HG02798 (cell line): ENCODE results near the gene DAAM1.
A peak's percentile ranks its signal among the peaks of the same experiment; 100 is the strongest.

ENCODE experiments used
- ATAC-seq: cut with Tn5 transposase; IDR thresholded peaks from one replicate; pipeline ENCODE4 v1.9.1; 2021; ENCODE audit warnings: mild to moderate bottlenecking; ENCODE audit not compliant: unreplicated experiment, poor library complexity

Gene DAAM1

DNA sequence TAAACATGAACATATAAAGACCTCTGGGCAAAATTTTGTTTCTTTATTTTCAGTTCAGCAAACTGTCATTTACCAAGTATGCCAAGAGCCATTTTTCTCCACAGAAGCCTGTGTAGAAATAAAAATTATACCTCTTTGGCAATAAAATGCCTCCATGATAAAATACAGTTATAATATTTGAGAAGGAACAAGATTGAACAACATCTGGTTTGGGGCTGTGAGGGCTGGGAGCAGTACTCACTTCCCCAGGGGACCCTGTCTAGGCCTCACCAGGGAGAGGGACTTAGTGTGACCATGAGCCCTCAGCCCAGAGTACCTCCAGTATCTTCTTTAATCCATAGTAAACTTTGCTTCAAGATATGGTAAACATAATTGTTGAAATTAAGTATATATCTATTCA, 65.1 kb downstream of the DAAM1 start:
- ATAC-seq, result no peak

- ATAC-seq, result peak; percentile 10
Measured at GRCh38 chr14:59254146-59254910, 65.9 kb downstream of the DAAM1 start.

- peak; percentile 83 for ATAC-seq
Measured at GRCh38 chr14:59254911-59255545, 66.6 kb downstream of the DAAM1 start.

DNA sequence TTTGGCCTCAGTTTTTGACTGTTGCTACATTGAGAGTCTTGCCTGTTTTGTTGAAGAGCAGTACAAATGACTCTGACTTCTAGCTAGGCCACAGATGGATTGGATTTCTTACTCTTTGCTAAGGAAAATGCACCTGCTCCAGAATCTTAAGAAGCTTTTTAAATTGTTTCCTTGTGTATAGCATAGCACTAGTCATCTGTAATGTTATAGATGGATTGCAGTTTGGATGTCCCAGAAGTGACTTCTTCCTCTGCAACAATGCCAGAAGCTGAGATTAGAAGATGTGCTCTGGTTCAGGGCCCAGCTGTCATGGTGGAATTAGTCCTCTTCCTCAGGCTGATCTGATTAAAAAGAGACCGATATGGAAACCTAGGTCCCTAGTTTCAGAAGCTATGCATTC, 67.9 kb downstream of the DAAM1 start:
- no peak for ATAC-seq

DNA sequence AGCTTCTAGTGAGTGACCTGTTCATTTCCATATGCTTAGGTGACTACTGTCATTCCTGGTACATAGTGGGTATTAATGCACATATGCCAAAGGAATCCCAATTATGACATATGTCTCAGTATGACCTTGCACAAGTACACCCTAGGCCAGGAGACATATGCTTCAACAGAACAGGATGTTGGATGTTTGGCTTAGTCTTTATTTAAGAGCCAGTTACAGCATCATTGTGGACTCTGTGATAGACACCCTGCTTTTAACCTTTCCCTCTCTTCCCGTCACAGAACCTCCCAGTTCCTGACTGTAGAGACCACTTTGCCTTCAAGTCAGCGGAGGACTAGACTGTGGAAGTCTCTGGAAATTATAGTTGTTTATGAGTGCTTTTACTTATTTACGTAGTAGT, 72.9 kb downstream of the DAAM1 start:
- no peak for ATAC-seq

DNA sequence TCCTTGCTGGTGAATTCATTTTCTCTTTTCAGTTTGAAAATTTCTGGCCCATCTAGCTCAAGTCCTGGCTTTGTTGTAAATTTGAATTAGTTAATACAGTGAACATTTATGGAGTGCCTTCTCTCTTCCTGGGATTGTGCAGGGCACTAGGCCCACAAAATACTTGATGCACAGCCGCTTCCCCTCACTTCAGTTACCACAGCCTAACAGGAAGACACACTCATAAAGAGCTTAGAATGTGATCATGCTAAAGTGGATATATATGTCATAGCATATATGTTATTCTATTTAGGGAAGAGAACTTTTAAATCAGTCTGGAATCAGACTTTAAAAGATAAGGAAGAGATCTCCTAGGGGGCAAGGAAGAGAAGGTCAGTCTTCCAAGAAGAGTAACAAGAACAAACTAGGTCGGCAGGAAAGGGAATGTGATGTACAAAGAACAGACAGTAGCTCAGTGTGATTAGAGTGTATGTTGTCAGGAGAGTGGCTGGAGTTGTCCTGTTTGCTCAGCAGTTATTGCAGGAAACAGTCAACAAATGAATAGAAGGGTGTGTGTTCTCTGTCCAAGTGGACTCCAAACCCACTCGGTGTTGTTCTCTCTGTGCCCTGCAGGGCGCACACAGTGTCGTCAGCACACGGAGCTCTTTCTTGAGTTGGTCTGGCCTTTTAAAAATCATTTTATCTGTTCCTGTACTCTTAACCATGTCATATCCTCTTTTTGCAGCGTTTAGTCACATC, 74.4 kb downstream of the DAAM1 start:
- no peak for ATAC-seq

DNA sequence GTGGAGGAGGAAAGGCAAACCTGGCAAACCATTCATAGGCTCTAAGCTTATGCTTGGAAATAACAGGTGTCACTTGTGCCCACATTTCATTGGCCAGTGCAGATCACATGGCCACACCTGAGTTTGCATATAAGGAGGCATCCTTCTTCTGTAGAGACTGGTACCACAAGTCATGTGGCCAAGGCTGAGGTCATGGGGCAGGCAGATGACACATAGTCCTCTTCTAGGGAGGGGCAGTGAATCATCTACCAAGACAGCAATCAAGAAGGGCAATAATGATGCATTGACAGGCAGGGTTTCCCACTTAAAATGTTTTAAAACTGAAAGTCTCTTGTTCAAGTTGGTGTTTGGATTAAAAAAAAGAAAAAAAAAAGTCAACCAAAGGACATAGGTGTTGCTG, 77.3 kb downstream of the DAAM1 start:
- no peak for ATAC-seq

DNA sequence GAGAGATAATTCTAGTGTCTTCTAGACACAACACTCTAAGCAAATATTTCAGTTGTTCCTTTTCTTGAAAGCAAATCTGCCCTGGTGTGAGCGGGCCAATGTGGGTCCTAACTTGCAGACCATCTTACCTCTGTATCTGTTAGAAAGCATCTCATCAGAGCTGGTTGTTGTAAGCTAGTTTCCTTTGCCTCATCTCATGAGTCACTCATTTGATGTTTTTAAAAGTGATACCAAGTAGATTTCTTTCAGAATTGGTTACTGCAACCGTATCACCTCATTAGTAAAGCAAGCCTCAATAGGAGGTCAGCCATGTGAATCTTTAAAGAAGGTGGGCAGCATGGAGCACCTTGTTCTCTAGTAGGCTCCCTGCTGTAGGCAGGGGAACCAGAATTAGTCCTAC, 78.6 kb downstream of the DAAM1 start:
- no peak for ATAC-seq

- no peak for ATAC-seq
Measured at GRCh38 chr14:59268011-59268410, 79.5 kb downstream of the DAAM1 start.

DNA sequence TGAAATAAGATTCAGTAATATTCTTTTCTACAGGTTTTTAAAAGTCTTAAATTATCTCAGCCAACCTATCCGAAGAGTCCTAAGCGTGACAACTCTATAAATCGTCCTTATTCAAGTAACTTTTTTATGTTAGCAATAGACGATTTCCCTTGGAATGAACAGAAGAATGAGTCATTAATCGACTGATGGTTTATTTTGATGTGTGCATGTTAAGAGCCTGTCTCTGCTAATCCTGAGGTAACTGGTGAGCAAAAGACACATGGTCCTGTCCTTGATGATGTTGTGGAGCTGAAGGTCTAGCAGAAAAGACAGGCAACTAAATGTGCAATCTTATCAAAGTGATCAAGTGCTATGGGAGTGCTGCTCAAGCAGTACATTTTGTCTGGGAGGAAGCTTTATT, 80.4 kb downstream of the DAAM1 start:
- ATAC-seq, result no peak

- ATAC-seq, result no peak
Measured at GRCh38 chr14:59269466-59269865, 81.0 kb downstream of the DAAM1 start.

DNA sequence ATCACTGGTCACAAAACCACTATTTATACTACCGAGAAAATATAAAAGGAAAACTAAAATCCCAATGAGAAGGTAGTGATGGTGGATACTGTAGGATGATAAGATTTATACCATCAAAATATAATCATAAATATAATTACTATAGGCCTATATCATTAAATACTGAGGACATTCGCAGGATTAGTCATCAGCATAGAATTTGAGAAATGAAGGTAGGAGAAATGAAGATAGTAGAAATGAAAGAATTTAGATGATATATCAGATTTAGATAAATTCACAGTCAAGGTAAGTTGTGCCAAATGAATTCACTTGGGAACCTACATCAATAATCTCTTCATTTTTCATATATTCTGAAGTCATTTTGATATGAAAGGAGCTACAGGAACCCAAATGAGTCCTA, 82.8 kb downstream of the DAAM1 start:
- no peak for ATAC-seq

DNA sequence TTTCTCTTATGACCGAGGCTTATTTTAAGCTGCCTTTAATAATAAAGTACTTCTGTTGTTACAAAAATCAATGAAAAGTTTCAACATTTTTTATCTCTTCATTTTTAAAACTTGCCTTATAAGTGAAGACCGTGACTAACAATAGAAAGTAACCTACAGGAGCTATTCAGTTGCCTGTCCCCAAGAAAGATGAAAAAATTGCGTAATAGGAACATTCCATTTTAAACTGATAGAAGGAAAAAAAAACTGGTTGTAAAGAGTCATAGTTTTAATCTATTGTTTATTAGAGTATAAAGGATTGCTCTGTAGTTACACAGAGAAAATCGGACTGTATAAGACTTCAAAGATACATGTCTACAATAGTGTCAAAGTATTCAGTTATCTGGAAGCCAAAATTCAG, 83.3 kb downstream of the DAAM1 start:
- no peak for ATAC-seq

GRCh38 chr14:59272633-59273032, 84.2 kb downstream of the DAAM1 start:
- no peak for ATAC-seq

DNA sequence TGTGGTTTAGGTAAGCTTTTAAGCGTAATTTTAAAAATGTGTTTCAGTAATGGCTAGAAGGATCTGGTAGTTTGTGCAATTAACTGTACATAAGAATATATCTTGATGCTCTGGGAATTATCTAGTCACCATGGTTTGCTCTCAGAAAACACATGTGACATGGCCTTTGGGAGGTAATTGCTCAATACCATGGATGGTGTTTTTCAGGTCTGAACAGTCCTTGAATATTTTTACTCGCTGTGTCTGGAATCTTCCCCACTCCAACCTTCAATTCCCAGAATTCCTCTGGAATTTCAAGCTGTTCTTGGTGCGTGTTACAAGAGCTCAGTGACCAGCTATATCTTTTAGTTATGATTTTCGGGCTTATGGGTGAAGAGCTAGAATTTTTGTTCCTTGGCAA, 85.3 kb downstream of the DAAM1 start:
- ATAC-seq, result no peak

GRCh38 chr14:59274991-59275391, 86.5 kb downstream of the DAAM1 start:
- peak; percentile 69 for ATAC-seq

DNA sequence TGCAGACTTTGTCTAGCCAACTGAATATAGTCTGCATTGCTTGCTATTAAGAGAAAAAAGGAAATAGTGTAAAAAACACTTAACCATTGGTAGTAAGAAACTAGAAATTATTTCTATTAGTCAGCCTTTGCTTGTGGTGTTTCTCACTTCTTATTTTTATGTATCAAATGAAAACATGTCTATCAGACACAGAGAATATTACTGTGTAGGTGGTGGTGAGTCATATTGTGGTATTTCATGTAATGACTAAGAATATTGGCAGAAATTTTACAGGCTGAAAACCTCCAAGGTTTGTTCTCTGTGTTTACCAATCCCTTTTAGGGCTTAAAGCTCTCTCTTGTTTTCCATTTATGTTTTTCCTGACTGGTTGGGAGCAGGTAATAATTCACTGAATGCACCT, 87.2 kb downstream of the DAAM1 start:
- peak; percentile 91 for ATAC-seq

DNA sequence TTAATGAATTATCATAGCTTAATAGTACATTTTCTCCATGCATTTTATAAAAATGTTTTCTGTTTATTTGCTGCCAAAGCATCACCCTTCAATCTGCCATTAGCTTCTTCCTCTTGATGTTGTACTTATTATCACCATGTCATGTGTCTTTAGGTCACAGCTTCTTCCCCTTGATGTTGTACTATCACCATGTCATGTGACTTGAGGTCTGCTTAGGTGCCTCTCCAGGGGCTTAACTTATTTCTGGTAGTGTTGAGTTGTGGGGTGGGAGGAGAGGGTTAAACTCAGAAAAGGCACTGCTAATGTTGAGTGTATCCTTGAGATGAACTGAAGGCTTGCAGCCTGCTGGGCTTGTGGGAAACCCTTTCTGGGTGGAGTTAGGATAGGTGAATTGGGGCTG, 87.8 kb downstream of the DAAM1 start:
- ATAC-seq, result no peak

DNA sequence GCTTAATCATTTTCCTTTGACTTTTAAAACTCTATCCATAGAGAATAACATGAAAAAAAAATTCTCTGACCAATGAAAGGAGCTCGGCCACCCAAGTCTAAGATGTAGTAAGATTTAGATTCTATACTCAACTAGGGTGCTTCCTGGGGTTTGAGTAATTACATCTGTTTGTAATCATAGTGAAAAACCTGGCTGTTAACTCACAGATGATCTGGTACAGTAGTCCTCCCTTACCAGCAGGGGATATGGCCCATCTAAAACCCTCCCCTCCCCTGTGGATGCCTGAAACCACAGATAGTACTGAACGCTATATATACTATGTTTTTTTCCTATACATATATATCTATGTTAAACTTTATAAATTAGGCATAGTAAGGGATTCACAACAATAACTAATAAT, 89.2 kb downstream of the DAAM1 start:
- no peak for ATAC-seq

DNA sequence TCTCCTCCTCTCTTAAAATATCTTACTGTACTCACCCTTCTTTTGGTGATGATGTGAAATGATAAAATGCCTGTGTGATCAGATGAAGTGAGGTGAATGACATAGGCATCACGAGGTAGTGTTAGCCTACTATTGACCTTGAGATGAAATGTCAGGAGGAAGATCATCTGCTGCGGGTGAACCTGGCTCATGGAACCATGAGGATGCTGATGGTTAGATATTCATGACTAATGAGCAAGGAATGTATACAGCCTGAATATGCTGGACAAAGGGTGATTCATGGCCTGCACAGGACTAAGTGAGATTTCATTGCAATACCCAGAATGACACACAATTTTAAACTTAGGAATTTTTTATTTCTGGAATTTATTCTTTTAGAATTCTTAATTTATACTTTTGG, 89.6 kb downstream of the DAAM1 start:
- ATAC-seq, result no peak

GRCh38 chr14:59280961-59281360, 92.5 kb downstream of the DAAM1 start:
- ATAC-seq, result no peak
